Fibroblast of pulmonary artery (primary cell): ENCODE data around the gene ANKRD33.
"Not testable (repeated sequence)": the region's sequence is repeated elsewhere in the genome, so short reads cannot be mapped to it uniquely, and the experiment has no call there.

ENCODE experiments used
- DNase-seq: peaks from one replicate; pipeline ENCODE4 v3.0.0-alpha.2; 2010; ENCODE audit warnings: low read depth
- H3K4me3 ChIP-seq: replicated peaks from 2 replicates; pipeline ENCODE4 v1.5.1; 2011; ENCODE audit warnings: low read depth, mild to moderate bottlenecking, control low read depth, low read length, moderate library complexity
- CTCF ChIP-seq: IDR thresholded peaks from 2 replicates; pipeline ENCODE4 v1.5.1; 2011; ENCODE audit warnings: mild to moderate bottlenecking, control low read depth, low read length, inconsistent platforms; ENCODE audit errors: missing control alignments

The ANKRD33 gene

GRCh38 chr12:51879102-51879501 is 8.8 kb upstream of the ANKRD33 start:
- TF ChIP-seq CTCF: no peak
- no peak for DNase-seq
- no peak overlapping the region for H3K4me3 ChIP-seq

GRCh38 chr12:51883295-51883694 is 4.6 kb upstream of the ANKRD33 start:
- no peak for DNase-seq
- no peak for TF ChIP-seq CTCF
- H3K4me3 ChIP-seq: no peak overlapping the region

GRCh38 chr12:51883998-51884675 is 3.8 kb upstream of the ANKRD33 start:
- H3K4me3 ChIP-seq: no peak overlapping the region
- DNase-seq: no peak
- no peak for TF ChIP-seq CTCF

GRCh38 chr12:51884676-51885229 is 3.1 kb upstream of the ANKRD33 start:
- TF ChIP-seq CTCF: no peak
- no peak for DNase-seq
- no peak overlapping the region for H3K4me3 ChIP-seq

GRCh38 chr12:51885294-51886020 is 2.4 kb upstream of the ANKRD33 start:
- not testable (repeated sequence) for DNase-seq, H3K4me3 ChIP-seq

- H3K4me3 ChIP-seq: no peak overlapping the region
Measured at GRCh38 chr12:51886021-51886710, 1.7 kb upstream of the ANKRD33 start.

More at GRCh38 chr12:51886021-51886710, 1.7 kb upstream of the ANKRD33 start:
- no peak for TF ChIP-seq CTCF
- peak; percentile 99 for DNase-seq
